GM12892 (cell line): ENCODE data around the gene PKP4.

Source experiments
- POLR2A ChIP-seq: IDR thresholded peaks from 2 replicates; pipeline ENCODE4 v1.6.1; 2011; ENCODE audit warnings: low read depth, low read length, control low read depth
- POLR2AphosphoS5 ChIP-seq: IDR thresholded peaks from 2 replicates; pipeline ENCODE4 v1.6.1; 2011; ENCODE audit warnings: low read depth, low read length, control low read depth
- TAF1 ChIP-seq: IDR thresholded peaks from 2 replicates; pipeline ENCODE4 v1.6.1; 2011; ENCODE audit warnings: low read depth, mild to moderate bottlenecking, control low read depth, low read length, borderline replicate concordance

- TF ChIP-seq POLR2AphosphoS5 (no peak), POLR2A (no peak), TAF1 (no peak)
These were observed 62.7 kb downstream of the PKP4 start for GRCh38 chr2:158519481-158519880.
